Activated CD8-positive, alpha-beta memory T cell treated with anti-CD3 and anti-CD28 coated beads, Interleukin-2, amount 50 U/mL, for 4 hours (primary cell): ENCODE measurements around the gene CADPS2.

Experiments used
- DNase-seq: peaks from one replicate; pipeline ENCODE4 v3.0.0-alpha.2; 2020

CADPS2 gene

DNA sequence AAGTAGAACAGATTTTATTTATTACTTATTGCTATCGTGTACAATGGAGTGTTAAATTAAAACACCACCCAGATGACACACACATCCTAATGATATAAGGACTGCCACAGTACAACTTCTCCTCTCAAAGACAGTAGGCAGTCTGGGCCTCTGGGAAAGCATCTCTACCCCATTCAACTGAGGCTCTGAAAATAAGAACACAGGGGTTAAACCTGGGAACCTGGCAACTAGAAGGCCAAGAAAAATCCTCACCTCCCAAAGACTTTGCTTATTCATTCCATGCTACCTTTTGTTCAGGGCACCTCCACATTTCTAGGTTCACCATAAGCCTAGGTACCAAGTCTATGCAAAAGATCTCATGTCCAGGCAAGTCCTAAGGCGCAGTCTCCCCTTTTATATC is 456.3 kb downstream of the CADPS2 start:
- no peak for DNase-seq

DNA sequence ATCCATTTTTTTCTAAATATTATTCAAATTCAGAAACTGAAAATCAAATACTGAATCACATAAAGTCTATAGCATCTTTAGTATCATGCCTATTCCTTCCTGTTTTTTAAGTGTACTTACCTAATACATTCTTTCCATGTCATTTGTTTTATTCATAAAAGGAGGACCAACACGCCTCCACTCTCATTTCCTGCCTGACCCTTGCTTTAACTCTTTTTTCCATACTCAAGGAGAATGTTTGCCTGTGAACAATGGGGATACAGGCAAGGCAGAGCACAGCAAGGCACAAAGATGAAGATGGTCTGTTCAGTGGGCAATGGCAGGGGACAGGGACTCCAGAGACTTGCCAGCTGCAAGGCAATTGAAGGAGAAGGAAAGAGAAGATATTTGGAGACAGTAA is 460.5 kb downstream of the CADPS2 start:
- DNase-seq = no peak

DNA sequence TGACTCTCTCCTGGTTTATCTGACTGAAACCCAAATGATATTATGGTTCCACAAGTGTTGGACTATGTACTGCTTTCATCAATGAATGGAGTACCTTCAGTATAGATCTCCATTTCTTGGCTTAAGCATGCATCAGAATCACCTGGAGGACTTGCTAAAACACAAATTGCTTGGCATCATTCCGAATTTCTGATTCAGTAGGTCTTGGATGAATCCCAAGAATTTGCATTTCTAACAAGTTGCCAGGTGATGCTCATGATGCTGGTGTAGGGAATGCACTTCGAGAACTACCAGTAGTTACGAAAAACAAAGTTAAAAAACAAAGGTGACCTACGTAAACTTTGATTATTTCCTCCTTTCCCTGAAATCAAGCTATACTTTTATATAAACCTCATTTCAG is 462.7 kb downstream of the CADPS2 start:
- DNase-seq = no peak

DNA sequence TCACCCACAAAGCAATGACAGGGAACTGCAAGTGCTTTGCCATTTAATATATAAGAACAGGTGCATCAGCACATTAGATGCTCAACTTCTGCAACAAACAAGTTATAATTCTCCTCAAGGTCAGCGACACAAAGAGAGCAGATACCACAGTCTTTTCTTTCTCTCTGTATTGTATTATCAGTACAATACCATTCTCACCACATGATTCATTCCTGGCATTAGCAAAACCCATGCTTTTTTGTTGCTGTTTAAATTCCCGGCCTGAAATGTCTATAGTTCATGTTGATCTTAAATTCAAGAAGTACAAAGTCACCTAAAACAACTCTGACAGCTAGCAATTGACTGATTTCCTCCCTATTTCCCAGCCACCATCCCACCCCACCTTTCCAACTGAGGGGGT is 469.9 kb downstream of the CADPS2 start:
- DNase-seq = no peak

DNA sequence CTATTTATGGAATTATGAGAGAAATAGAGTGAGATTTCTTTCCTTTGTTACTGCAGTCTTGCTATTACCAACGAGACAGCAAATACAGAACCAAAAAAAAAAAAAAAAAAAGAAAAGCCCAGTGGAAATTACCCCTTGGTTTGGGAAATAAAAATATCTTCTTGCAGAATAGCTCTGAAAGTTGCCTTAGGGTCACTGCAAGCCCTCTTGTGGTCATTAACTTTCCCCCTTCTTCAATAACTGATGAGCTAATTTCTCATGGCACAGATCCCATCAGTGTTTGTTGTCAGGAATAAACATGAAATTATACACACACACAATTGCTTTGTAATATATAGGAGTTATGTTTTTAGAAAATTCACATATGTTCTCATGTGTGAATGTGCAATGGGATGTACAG is 470.8 kb downstream of the CADPS2 start:
- DNase-seq = no peak

DNA sequence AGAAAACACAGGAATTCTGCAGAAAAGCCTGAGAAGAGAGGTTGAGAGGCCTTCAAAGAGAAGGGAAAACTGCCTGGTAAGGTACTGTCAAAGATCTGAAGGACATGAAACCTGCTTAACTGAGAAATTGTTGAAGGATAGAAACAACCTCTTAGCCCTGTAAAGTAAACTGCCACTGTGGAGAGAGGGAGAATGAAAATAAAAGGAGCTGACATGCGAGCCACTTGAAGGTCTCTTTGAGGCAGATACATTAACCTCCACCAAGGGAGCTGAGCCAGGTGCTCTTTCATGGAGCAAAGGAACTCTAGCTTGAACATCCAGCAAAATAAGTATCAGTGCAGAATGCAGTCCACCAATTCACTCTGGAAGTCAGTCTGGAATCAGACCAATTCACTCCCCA is 472.9 kb downstream of the CADPS2 start:
- no peak for DNase-seq

DNA sequence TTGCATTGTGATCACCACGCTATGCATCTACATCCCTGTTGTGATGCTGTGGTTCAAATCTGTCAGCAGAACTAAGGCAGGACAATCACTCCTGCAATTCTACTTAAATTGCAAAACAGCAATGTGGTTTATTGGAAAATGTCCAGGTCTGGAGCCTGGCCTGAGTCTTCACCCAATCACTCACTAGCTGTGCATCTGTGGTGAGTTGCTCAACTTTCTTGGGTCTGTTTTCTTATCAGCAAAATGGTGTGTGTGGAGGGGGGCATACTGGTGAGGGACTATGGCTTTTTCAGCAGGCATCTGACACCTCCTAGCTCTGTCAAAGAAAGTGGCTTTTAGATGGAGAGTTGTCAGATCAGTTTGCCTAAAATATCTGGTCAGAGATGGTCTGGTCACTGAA is 473.4 kb downstream of the CADPS2 start:
- no peak for DNase-seq

DNA sequence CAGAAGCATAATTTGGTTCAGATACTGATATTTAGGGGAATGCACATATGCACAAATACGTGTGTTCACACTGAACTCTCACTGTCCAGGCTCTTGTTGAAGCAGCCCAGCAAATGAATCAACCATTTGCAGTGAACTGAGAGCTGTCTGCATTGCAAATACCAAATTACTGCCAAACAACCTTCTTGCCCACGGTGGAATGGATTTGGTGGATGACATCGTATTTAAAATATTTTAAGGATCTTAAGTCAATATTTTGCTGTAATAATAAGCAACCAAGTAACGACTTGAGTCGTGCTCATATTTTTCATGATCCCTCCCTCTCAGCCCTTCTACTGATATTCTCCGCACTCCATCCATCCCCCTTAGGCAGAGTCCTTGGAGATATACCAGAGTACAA is 473.8 kb downstream of the CADPS2 start:
- DNase-seq = no peak

DNA sequence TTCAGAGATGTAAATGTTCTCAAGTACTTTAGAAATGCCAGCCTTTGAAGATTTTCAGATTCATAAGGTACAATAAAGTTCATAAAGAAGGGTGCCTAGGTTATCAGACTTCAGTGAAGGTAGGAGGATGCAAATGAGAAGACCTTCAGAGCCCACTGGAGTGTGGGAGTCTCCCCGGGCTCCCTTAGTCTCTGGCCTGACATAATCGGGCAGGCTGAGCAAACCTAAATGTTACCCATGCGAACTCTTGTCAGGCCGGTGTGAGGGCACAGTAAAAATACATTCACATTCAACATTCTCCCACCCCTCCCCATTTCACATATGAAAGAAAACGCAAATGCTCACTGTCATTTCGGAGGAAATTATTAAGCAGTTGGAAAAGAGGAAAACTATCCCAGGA is 479.1 kb downstream of the CADPS2 start:
- no peak for DNase-seq

DNA sequence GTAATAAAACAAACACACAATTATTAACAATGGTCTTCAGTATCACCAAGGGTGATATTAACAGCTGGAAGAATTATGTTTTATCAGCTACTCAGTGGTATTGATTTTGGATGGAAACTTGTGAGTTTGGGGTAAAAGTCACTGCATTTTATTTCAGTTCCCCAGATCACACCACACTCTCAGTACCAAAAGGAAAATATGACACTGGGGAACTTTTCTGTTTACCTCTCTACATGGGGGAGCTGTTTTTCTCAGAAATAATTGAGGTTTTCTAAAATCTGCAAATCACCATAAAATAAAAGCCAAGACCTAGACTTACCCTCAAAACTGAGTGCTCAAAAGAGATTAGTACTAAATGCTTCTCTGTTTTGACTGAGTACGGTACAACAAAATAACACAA is 483.1 kb downstream of the CADPS2 start:
- DNase-seq = no peak

DNA sequence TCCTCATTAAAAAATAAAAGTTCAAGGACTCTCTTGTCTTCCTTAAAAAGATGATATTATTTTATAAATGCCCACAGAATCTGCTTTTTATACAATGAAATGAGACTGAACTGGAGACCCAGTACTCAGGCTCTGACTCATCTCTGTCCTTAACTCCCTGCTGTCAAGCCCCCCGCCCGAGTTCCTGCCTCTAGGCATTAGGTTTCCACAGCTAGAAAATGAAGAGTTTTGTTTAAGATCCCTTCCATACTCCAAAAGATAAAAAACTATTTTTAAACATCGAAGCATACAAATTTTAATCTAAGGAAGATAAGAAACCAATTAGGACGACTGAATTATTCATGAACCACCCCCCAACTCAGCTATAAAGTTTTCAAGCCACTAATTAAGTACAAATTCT is 484.0 kb downstream of the CADPS2 start:
- DNase-seq = no peak

DNA sequence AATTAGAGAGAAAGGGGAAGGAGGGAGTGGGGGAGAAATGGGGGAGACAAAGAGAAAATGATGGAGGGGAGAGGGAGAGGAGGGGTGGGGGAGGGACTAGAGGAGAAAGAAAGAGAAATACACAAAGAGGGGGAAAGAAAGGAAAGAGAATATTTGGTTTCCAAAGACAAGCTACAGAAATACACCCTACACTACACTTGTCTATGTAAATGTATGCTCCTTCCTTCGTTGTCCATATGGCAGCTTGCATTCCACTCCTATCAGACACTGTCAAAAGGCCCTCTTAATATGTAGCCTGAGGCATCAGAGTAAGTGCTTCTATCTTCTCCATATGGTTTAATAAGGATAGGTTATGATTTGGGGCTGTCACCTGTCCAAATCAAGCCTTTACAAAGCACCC is 488.9 kb downstream of the CADPS2 start:
- DNase-seq = no peak

DNA sequence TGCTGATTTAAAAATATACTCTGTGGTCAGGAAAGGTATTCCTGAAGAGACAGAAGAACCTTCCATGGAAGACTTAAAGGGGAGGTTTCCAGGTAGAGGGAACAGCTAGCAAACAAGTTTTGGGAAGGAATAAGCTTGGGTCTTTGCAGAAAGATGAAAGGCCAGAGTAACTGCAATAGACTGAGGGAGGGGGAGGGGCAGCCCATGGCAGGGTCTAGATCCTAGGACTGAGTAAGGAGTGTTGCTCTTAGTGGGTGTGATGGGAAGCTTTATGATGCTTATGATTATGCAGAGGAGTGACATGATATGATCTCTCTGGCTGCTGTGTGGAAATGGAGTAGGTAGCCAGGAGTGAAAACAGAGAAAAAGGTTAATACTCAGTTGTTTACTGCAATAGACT is 491.7 kb downstream of the CADPS2 start:
- no peak for DNase-seq

DNA sequence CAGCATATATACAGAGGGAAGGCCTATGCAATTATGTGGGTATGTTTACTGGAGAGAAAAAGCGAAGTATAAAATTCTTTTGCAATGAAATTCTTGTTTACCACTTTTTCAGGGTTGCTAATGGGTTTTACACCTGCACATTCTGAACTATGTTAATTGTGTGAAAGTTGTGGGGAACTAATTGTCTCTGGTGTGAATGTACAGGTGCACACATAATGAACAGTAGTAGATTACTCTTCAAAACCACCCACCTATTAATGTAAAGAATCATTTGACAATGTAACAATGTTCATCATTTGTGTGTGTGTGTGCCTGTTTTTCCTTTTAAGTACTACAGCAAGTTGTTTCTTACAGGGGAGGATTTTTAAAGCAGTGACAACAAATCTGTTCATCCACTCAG is 501.7 kb downstream of the CADPS2 start:
- DNase-seq = no peak

DNA sequence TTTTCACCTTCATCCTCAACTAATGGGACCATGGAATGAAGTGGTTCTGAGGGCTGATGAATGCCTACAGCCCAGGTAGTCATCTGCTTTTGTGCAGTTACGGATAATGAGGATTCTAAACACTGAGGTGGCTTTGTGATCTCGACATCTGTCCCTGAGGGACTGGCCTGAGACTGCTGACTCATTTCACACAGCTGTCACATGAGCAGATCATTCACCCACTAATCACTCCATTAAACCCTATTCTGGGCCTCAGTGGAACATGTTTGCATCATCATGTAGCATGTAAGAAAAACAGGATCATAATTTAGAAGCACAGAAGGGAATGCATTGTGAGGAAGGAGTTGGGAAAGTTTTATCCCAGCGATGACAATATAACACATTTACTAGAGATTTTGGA is 502.3 kb downstream of the CADPS2 start:
- no peak for DNase-seq

DNA sequence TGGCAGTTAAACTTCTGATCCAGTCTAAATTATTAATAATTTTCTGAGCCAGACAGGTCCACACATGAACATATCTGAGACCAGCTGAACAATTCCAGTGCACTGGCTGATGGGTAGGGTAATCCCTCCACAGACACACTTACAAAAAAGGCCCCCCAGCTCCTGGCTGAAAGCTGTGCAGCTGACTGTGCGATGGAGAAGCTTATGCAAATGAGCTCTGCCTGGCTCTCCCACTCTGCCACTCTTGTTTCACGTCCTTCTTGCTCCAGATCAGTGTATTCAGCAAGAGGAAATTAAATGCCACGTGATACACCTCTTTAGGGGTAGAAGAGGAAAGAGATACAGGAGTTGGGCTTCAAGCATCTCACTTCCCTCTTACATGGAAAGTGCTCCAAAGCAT is 505.3 kb downstream of the CADPS2 start:
- no peak for DNase-seq

DNA sequence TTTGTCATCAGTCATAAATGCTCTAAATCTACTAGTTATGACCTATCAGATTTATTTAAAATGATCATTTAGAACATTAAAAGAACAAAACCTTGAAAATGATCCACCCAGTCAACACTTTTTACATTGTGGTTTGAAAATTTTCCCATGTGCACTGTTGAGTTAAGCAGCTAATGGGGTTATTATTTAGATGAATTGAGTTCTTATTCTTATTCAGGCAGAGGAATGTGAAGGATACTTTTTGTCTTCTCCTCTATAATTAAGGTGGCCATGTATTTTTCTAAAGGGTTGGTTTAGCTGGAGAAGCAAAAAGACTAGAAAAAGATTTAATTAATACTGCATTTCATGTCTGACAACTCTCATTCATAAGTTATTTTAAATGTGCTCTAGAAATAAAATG is 506.8 kb downstream of the CADPS2 start:
- DNase-seq = no peak

DNA sequence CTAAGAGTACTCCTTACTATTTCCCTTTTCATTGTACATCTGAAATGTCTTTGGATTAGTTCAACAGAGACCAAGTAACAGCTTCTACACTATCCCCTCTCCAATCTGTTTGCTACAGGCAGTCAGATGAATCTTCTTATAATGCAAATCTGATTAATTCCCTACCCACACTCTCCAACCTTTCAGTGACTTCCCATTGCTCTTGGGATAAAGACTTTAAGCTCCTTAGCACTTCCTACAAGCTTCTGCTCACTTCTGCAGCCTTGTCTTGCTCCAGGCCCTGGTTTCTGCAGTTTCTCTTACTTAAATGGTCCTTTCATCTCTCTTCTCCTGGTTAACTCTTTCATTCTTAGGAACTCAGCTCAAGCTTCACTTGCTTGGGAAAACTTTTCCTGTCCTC is 516.5 kb downstream of the CADPS2 start:
- DNase-seq = no peak

DNA sequence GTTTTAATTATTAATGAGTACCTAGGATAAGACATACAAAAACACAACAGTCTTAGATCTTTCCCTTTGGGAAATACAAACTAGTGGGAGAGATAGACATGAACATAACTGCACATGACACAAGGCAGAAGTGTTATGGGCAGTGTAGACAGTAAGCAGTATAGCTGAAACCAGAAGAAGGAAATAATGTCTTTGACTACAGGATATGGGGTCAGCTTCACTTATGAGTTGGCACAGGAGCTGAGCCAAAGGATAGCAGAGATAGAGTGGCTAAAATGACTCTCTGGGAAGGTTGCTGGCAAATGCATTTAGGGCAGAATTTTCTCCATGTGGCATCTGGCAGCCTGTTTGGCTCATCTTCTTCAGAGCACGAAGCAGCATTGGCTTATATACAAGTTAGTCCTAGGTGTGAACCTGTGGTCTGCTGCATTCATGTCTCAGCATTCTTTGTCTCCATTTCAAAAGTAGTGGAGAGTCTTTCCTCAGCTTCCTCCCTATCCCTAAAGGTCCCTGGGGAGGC is 521.4 kb downstream of the CADPS2 start:
- DNase-seq = no peak

DNA sequence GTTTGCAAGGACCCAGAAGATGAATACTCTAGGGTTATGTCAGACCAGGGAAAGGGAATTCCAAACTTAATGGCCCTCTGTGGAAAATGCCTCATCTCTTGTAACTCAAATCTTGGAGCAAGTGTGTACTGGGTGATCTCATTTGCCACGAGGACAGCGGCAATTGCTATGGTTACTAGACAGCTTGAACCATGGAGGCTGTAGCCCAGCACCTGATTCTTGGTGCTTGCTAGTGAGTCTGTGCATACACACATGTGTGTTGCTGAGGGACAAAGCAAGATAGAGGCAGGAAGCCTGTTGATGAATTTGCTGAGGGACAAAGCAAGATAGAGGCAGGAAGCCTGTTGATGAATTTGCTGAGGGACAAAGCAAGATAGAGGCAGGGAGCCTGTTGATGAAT is 523.1 kb downstream of the CADPS2 start:
- DNase-seq = no peak

DNA sequence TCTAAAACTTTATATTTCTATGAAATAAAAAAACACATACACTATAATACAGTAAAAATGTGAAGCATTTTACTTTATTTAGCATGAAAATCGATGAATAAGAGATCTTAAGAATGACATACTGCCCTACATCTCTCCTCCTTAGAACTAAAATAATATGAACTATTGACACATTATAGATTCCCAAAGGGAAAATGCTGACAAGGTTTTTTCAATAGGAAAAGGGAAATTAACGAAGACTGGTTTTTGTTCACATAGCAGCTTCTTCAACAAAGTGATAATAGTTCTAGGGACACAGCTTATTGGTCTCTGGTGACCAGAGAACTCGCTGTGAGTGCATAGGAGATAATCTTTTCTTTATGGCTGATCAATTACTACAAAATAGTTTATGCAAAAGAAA is 523.8 kb downstream of the CADPS2 start:
- no peak for DNase-seq

DNA sequence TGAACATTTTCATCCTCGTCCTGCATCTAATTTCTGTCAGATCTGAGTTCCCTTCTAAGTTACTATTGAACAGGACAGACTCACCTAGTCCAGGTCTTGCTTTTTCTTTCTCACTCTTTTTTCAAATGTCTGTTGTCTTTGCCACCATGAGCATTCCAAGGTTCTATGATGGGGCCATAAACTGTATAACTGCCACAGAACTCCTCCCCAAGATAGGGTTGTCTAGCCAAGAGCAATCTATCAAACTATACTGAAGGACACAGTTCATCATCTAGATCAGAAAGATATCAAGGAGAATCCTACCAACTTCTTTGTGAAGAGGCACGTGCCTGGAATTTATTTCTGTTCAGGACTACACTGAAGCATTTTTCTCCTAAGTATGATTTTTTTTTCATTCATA is 531.6 kb downstream of the CADPS2 start:
- DNase-seq = no peak

DNA sequence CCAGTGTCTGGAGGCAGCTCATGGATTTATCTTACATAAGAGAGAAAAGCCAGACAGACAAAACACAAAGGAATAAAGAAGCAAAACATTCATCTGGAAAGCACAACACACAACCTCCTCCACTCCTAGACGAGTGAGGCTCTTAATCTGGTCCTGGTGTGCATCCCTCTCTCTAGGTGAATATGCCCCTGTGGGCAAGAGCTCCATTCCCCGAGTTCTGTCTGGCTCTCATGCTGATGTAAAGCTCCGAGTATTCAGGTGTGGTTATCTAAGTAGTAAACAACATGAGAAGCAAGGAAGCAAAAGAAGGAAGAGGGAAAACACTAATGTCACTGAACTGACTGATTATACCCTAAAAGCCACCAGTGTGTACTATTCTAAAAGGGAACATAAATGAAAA is 533.8 kb downstream of the CADPS2 start:
- no peak for DNase-seq

DNA sequence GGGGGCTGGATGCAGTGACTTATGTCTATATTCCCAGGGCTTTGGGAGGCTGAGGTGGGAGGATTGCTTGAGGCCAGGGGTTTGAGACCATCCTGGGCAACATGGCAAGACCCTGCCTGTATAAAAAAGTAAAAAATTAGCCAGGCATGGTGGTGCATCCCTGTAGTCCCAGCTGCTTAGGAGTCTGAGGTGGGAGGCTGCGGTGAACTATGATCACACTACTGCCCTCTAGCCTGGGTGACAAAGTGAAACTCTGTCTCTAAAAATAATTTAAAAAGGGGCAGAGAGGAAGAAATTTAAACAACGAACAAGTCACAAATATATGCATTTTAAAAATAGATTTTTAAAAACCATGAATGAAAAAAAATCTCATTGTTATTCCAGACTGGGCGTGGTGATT is 535.6 kb downstream of the CADPS2 start:
- no peak for DNase-seq

DNA sequence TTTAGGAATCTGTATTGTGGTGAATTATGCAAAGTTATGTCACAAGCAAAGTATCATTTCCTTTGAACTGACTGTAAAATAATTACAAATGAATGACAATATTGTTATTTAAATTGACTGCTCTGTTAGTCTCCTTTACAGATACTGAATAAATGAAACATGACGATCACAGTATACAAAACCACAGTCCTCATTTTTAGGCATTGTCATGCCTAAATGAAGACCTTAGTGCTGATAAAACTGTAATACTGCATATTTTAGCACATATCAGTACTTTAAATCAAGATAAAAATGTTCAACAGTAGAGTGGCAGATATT is 542.0 kb downstream of the CADPS2 start:
- DNase-seq = no peak

DNA sequence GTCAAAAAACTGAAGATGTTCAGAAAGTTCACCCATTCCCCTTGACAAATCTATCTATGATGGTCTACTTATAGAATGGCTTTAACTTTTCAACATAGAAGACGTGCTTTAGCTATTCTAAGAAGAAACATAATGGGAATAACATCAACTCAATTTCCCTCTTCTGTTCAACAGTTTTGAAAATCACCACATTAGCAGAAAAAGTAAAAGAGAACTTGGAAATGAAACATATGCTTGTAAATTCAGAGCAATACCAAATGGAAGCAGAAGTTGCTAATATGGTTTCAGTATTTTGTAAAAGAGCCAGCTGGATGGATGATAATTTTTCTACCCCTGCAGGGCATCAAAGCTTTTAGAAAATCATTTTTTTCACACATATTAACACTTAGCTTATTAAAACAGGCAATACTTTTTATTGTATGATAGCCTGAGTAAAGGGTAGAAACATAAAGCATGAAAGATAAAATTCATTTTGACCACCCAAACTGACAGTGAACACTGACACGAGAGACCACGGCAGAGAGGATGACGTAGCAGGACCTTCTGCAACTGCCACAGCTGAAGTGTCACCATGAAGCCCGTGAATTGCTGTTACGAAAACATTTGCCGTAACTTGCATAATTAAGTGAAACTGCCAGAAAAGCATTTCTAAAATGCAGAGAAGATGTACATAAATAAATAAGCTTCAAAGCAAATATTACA is 542.5 kb downstream of the CADPS2 start:
- no peak for DNase-seq
